Progenitor cell of endocrine pancreas (in vitro differentiated cells): ENCODE measurements around the gene NEK2. TPM values are rescaled to one million over a fixed set of nuclear protein-coding genes. Genes with fewer than 3 reads are reported as not detected.

Experiments
- DNase-seq: peaks from one replicate; pipeline ENCODE4 v3.0.0; 2021; ENCODE audit warnings: low spot score; ENCODE audit not compliant: unreplicated experiment
- H3K27ac Mint-ChIP-seq: 2 replicates; pipeline ENCODE4 v1.8.0; 2021; ENCODE audit warnings: mild to moderate bottlenecking, moderate library complexity, mixed read lengths
- H3K27me3 Mint-ChIP-seq: 2 replicates; pipeline ENCODE4 v1.8.0; 2021; ENCODE audit warnings: mixed read lengths
- H3K36me3 Mint-ChIP-seq: 2 replicates; pipeline ENCODE4 v1.8.0; 2022; ENCODE audit warnings: mixed read lengths; ENCODE audit not compliant: insufficient read depth
- H3K4me1 Mint-ChIP-seq: 2 replicates; pipeline ENCODE4 v1.8.0; 2021; ENCODE audit warnings: low read depth, mixed read lengths
- H3K4me3 Mint-ChIP-seq: 2 replicates; pipeline ENCODE4 v1.8.0; 2021; ENCODE audit warnings: low read depth, mild to moderate bottlenecking, moderate library complexity, mixed read lengths
- H3K9me3 Mint-ChIP-seq: 2 replicates; pipeline ENCODE4 v1.8.0; 2021; ENCODE audit warnings: low read depth, mixed read lengths
- CTCF ChIP-seq: fragments of 200-600 bp; sonication (generic); IDR thresholded peaks from one replicate; pipeline ENCODE4 v1.5.0; 2021; ENCODE audit warnings: antibody characterized with exemption, mild to moderate bottlenecking; ENCODE audit not compliant: unreplicated experiment
- total RNA-seq: library from RNA; stranded (reverse); gene quantifications from 2 replicates; pipeline ENCODE4 v1.2.1, GENCODE V29; 2021

Gene NEK2
- total RNA-seq, 1 donor from 2014 or later, result 20.8 TPM

GRCh38 chr1:211676106-211676583, 724 bp upstream of the NEK2 start:
- Mint-ChIP-seq H3K27me3 (no peaks in the 10 kb centered on the region), H3K4me3 (peak overlapping the region; percentile 91), H3K36me3 (peaks cover 2% of the 10 kb centered on the region), H3K9me3 (no peaks in the 10 kb centered on the region), H3K4me1 (peaks cover 26% of the 10 kb centered on the region), H3K27ac (peak overlapping the region; percentile 96)
- DNase-seq, result no peak
- TF ChIP-seq CTCF, result no peak

- Mint-ChIP-seq H3K27me3 (peaks cover 4% of the 10 kb centered on the region), H3K4me1 (peaks cover 48% of the 10 kb centered on the region), H3K36me3 (peaks cover 15% of the 10 kb centered on the region), H3K9me3 (no peaks in the 10 kb centered on the region), H3K4me3 (peak overlapping the region; percentile 37), H3K27ac (peak overlapping the region; percentile 82)
- TF ChIP-seq CTCF, result no peak
- DNase-seq, result no peak
These were observed 8.3 kb downstream of the NEK2 start for GRCh38 chr1:211667065-211667617.

- Mint-ChIP-seq H3K36me3 (peaks cover 6% of the 10 kb centered on the region), H3K4me3 (no peak overlapping the region), H3K27ac (no peak overlapping the region), H3K27me3 (peaks cover 2% of the 10 kb centered on the region), H3K9me3 (no peaks in the 10 kb centered on the region), H3K4me1 (peaks cover 19% of the 10 kb centered on the region)
- no peak for DNase-seq
- TF ChIP-seq CTCF, result no peak
These were observed 14.7 kb downstream of the NEK2 start for GRCh38 chr1:211660718-211661222.

- TF ChIP-seq CTCF, result no peak
- Mint-ChIP-seq H3K9me3 (no peaks in the 10 kb centered on the region), H3K27ac (no peak overlapping the region), H3K4me3 (no peak overlapping the region), H3K36me3 (no peaks in the 10 kb centered on the region), H3K27me3 (peaks cover 16% of the 10 kb centered on the region), H3K4me1 (peaks cover 4% of the 10 kb centered on the region)
- no peak for DNase-seq
These were observed 18.7 kb downstream of the NEK2 start for GRCh38 chr1:211656728-211657127.

DNA sequence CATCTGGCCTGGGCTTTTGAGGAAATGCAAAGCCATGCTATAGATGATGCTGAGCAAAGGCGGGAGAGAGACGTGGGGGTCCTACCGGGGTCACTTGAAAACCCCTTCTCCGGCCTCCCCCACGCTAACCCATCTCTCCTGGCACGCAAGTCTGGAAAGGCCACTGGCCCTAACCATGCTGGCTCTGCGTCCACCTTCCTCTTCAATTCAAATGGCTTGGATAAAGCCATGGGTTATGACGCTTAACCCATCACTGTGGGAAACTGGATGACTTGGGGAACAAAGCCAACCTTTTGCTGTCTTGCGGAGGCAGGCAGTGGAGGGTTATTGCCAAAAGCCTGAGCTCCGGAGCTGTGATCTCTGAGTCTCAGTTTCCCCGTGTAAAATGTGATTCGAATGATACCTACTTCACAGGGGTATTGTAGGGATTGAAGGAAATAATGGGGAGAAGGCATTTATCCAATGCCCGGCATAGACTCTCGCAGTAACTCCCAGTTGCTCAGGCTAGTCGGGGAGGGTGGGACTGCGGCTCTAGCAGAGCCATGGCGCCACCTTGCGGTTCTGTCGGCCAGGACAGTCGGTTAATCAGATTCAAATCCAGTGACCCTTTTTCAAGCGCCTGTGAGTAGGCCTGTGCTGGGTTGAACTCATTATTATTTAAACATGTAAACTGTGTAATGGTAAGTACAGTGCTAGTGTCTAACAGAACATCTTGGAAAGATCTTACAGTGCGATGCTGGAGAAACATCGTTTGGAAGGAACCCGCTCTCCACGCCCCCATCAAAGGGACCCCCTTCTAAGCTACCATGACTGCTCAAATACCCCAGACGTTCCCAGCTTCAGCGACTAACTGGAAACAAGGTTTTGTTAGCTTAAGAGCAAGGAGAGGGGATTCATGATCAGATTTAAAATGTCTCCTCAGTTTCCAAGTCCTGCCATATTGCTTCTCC, 20.3 kb downstream of the NEK2 start:
- H3K36me3 Mint-ChIP-seq, result no peaks in the 10 kb centered on the region
- DNase-seq, result peak; percentile 80
- peak; percentile 97 for TF ChIP-seq CTCF
- H3K27me3 Mint-ChIP-seq, result peaks cover 14% of the 10 kb centered on the region
- peaks cover 6% of the 10 kb centered on the region for H3K4me1 Mint-ChIP-seq
- H3K4me3 Mint-ChIP-seq, result no peak overlapping the region
- no peaks in the 10 kb centered on the region for H3K9me3 Mint-ChIP-seq
- H3K27ac Mint-ChIP-seq, result no peak overlapping the region
